GM21423 (cell line): ENCODE results near the gene SENP6.
"Not testable (repeated sequence)": the region's sequence is repeated elsewhere in the genome, so short reads cannot be mapped to it uniquely, and the experiment has no call there.

Source experiments
- ATAC-seq: cut with Tn5 transposase; IDR thresholded peaks from one replicate; pipeline ENCODE4 v1.9.1; 2021; ENCODE audit warnings: mild to moderate bottlenecking, moderate library complexity; ENCODE audit not compliant: unreplicated experiment

The SENP6 gene

DNA sequence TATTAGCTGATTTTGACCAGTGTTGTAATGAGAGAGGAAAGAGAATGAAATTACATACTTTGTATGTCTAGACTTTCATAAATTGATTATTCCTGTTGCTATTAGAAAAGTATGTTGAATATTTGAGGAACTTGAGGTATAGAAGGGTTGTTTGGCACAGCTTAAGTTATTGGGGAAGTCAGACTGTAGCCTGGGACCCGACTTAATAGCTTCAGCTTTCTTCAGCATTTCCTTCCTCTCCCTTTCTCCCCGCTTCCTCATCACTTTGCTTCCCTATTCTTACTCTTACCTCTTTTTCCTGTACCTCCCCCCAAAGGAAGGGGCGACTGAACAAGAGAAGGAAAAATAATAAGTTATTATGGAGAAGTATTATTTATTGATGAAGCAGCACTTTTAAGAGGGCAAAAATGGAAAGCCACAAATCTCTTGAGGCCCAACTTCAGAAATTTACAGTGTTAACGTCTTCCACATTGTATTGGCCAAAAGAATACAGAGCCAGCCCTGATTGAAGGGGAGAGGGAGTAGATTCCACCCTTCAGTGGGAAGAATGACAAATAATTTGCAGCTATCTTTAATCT, 7.4 kb downstream of the SENP6 start:
- ATAC-seq: no peak

GRCh38 chr6:75609639-75610590, 8.2 kb downstream of the SENP6 start:
- no peak for ATAC-seq

GRCh38 chr6:75611011-75611701, 9.5 kb downstream of the SENP6 start:
- no peak for ATAC-seq

DNA sequence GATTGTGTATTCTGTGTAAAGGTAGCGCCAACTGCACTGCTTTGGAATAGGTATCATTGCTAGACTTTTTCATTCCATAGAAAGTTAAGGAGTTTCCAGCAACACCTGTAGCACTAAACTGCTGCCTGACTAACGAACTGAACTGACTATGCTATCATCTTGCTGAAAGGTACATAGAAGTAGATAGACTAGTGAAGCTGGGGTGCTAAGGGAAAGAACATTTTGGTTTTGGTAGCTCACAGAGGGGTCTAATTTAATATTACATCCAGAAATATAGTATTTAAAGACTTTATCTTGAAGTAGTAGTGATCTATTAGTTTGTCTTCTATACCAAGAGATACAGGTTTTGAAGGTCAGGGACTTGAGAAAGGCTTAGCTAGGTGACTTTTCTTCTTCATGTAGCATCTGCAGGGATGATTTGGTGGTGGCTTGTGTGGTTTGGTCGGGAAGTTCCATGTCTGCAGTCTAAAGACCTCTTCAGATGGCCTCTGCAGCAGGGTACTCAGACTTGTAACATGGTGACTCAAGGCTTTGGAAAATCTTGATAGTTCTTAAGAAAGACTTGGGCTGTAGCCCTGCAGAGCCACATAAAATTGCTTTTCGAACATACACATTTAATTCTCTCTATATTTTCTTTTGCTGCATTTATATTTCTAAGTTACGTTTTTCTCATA, 10.2 kb downstream of the SENP6 start:
- ATAC-seq: peak; percentile 43

GRCh38 chr6:75612434-75612833, 10.8 kb downstream of the SENP6 start:
- no peak for ATAC-seq

DNA sequence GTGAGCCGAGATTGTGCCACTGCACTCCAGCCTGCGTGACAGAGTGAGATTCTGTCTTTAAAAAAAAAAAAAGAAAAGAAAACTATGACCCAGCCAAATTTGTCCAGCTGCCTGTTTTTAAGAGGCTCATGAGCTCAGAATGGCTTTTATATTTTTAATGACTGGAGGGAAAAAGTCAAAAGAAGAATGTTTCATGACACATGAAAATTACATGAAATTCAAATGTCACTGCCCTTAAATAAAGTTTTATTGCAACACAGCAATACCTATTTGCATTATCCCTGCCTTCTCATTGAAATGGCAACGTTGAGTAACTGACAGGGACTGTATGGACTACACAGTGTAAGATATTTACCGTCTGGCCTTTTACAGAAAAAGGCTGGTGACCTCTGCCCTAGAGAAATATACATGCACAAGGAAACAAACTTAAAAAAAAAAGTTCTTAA, 11.4 kb downstream of the SENP6 start:
- no peak for ATAC-seq

DNA sequence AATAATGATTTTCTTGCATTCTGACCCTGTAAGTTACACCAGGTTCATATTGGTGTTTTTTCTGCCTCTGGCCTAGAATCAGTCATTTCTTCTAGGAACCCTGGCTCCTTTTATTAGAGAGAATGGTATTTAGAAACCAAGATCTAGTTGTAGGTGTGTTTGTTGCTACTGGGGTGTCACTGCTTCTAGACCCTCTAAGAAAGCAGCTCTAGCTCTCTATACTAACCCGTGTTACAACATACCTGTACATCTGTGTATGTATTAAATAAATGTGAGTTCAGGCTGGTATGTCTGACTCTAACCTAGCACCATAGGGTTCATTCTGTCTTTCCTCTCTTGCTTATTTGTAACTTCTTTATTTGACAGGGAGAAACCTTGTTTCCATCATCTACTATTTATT, 16.8 kb downstream of the SENP6 start:
- ATAC-seq: no peak

GRCh38 chr6:75619230-75619899, 17.7 kb downstream of the SENP6 start:
- ATAC-seq: no peak

DNA sequence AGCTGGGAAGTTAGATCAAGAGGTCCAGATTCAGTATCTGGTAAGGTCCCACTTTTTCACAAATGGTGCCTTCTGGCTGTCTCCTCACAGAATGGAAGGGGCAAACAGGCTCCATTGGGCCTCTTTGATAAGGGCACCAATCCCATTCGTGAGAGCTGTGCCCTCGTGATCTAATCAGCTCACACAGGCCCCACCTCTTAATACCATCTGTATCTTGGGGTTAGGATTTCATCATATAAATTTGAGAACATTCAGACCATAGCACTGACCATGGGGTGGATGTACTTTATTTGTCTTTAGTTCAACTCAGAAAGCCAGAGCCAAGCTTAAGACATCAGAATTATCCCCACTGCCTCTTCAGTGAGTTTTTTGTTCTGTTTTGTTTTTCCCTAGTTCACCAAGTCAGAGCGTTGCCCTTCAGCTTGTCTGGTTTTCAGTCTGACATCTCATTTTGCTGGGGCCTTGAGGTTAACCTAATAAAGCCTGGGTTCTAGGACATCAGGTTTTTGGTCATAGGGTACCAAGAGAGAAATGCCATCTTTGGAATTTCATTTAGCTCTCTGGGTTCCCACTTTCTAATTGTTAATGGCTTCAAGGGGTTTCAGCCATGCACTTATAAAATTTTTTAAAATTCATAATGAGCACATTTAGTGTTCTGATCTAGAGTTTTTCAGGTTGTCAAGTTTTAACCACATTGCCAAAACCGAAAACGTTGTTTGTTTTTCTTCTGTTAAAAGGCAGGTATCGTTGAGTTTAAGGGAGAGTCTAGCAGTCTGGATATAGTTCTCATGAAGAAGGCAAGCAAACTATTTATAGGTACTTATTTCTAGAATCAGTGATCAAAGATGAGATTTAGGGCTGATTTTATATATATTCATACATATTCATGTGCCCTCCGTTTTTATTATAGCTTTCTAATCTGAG, 19.0 kb downstream of the SENP6 start:
- no peak for ATAC-seq

- ATAC-seq: no peak
These were observed 20.2 kb downstream of the SENP6 start for GRCh38 chr6:75621846-75622245.

- no peak for ATAC-seq
These were observed 21.8 kb downstream of the SENP6 start for GRCh38 chr6:75623491-75623890.

GRCh38 chr6:75624335-75624734, 22.7 kb downstream of the SENP6 start:
- ATAC-seq: no peak

- no peak for ATAC-seq
These were observed 23.3 kb downstream of the SENP6 start for GRCh38 chr6:75624988-75625387.

DNA sequence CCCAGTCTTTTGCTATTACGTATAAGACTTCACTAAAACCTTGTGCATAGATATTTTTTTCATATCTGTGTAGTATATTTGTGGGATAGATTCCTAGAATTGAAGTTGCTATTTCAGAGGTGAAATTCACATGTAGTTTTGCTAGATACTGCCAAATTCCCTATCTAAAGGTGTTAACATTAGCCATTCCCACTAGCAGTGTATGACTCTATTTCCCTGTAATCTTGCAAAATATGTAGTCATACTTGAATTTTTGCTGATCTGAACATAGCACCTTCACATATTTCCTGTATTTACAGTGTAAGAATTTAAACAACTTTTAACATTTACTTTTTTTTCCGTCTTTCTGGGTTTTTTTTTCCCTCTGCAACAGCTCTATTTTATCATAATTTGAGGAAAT, 24.9 kb downstream of the SENP6 start:
- no peak for ATAC-seq

DNA sequence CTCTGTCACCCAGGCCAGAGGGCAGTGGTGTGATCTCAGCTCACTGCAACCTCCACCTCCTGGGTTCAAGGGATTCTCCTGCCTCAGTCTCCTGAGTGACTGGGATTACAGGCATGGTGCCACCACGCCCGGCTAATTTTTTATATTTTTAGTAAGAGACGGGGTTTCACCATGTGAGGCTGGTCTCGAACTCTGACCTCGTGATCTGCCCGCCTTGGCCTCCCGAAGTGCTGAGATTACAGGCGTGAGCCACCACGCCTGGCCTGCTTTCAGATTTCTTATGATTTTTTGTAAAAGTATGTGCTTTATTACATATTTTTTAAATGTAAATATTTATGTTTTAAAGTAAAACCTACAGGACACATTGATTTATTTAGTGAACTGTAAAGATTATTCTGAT, 26.0 kb downstream of the SENP6 start:
- not testable (repeated sequence) for ATAC-seq

DNA sequence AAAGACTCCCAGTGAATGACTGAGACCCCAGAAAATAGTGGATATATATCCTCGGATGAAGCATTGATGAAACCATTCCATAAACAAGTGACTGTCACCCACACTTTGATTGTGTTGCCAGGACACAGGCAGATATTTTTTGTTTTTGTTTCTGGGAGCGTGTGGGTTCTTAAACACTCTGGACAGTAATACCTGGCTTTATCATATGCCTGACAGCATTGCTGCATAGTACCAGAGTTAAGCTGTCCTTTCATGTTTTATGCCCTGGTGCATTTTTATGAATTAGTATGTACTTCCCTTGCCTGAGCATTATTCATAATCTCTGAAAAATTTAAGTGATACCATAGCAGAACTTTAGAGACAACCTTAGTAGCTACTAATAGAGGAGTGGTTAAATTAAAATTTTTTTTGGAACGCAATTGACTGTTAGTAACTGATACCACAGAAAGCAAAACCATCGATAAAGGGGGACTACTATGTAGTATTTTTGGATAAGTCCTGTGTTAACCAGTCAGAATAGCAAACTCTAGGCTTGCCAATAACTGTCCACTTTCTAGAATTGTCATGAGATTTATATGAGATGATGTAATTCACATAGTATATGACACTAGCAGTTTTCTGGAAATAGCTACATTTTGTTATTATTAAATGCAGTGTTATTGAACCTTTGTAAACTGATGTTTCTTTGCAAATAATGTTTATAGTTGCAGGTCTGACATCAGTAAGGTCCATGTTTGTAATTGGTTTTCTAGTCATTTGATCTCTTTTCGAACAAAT, 30.4 kb downstream of the SENP6 start:
- no peak for ATAC-seq

- ATAC-seq: no peak
These were observed 31.4 kb downstream of the SENP6 start for GRCh38 chr6:75633045-75633444.

DNA sequence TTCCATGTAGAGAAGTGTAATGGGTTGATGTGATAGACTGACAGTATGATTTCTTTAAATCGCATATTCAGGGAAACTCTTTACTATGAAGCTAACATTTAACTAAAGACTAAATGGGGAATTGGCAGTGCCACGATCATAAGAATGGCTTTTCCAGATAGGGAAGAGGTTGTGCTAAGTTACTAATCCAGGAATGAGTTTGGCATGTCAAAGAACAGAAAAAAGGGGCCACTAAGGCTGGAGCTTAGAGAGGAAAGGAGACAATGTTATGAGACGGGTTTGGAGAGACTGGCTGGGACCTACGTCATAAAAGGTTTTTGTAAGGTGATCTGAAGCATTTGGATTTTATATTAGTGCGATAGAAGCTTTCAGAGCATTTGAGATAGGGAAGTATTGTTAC, 40.6 kb downstream of the SENP6 start:
- no peak for ATAC-seq

GRCh38 chr6:75643173-75643572, 41.5 kb downstream of the SENP6 start:
- no peak for ATAC-seq
